Cortex of kidney (tissue), 1 donor: ENCODE data around the gene CBFA2T3.

Source experiments
- DNase-seq: peaks from one replicate; lab custom pipeline; 2025; lab: John Stamatoyannopoulos, UW

The CBFA2T3 gene

GRCh38 chr16:88888461-88889387 is 88.3 kb downstream of the CBFA2T3 start:
- DNase-seq: no peak

GRCh38 chr16:88888057-88888456 is 89.0 kb downstream of the CBFA2T3 start:
- no peak for DNase-seq

- DNase-seq: no peak
Measured at GRCh38 chr16:88886845-88887521, 90.0 kb downstream of the CBFA2T3 start.

- DNase-seq: no peak
Measured at GRCh38 chr16:88886420-88886844, 90.6 kb downstream of the CBFA2T3 start.

GRCh38 chr16:88885693-88886280 is 91.2 kb downstream of the CBFA2T3 start:
- no peak for DNase-seq

- DNase-seq: no peak
Measured at GRCh38 chr16:88884569-88885271, 92.3 kb downstream of the CBFA2T3 start.

- no peak for DNase-seq
Measured at GRCh38 chr16:88883946-88884345, 93.1 kb downstream of the CBFA2T3 start.

DNA sequence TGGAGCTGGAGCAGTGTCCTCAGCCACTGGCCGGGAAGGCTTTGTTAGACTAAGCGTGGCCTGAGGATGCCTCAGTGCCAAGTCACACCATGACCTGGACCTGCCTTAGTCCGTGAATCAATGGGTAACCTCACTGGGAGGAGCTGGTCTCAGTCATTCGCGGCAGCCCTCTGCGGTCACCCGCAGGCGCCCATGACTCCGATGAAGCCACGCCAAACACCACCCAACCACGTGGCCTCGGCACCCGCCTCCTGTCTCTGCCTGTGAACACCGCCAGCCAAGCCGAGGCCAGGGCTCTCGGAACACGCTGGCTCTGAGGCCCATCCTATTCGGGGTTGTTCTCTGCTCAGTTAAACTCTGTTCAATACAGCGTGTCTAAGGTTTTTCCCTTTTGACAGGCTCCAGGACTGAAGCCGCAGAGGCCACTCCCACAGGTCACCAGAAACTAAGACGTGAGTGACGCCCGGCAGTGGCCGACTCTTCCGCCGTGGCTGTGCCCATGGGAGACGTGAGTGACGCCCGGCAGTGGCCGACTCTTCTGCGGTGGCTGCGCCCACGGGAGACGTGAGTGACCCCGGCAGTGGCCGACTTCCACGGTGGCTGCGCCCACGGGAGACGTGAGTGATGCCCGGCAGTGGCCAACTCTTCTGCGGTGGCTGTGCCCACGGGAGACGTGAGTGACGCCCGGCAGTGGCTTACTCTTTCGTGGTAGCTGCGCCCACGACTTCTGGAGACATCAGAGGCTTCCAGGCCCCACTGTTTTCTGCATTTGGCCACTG is 93.7 kb downstream of the CBFA2T3 start:
- DNase-seq: no peak

DNA sequence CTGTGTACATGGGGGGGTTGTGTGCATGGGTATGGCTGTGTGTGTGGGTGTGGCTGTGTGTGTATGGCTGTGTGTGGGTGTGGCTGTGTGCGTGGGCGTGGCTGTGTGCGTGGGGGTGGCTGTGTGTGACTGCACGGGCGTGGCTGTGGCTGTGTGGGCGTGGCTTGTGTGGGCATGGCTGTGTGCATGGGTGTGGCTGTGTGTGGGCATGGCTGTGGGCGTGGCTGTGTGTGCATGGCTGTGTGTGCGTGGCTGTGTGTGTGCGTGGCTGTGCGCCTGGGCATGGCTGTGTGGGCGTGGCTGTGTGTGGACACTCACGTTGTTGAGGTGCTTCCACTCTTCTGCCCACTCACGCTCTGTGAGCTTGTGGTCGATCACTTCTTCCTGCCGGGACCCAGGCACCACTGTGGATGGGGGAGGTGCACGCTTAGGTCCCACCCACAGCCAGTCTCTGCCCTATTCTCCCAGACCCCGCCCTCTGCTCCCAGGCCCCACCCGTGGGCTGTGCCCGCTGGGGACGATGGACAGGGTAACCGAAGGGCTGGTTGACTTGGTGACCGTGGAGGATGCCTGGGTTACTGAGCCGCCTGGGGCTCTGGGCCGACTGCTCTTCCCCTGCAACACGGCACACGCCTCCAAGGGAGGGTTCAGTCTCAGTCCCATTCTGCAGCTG is 94.5 kb downstream of the CBFA2T3 start:
- DNase-seq: no peak

GRCh38 chr16:88881675-88882357 is 95.2 kb downstream of the CBFA2T3 start:
- DNase-seq: no peak

- no peak for DNase-seq
Measured at GRCh38 chr16:88881007-88881615, 95.9 kb downstream of the CBFA2T3 start.

DNA sequence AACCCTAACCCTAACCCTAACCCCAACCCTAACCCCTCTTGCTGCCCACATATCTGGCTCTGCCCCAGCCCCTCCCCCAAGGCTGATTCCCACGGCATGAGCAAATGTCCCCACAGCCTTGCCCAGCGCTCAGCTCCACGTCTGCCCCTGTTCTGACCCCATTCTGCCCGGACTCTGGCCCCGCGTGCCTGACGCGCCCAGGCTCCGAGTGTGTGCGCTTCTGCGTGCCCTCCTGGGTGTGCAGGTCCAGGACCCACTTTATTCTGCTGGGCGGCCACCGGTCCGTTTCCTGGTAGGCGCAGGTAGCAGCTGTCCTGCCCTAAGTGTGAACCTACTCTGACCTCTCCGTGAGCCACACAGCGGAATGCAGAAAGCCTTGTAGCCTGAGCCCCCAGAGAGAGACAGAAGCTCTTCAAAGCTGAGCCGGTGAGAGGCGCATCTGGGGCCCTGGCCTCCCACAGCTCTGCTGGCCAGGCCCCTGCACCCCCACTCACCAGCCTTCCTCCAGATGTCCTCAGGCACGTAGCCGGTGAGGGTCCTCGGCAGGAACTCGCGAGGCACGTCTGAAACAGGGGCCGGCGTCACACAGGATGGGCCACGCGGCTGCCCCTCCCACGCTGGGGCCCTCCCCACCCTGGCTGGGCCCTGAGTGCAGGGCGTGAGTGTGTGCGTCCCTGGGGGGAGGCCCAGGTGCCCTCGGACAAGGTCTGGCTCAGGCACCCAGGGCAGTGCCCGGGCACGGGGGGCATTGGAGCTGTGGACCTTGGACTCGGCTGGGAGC is 96.6 kb downstream of the CBFA2T3 start:
- DNase-seq: no peak

DNA sequence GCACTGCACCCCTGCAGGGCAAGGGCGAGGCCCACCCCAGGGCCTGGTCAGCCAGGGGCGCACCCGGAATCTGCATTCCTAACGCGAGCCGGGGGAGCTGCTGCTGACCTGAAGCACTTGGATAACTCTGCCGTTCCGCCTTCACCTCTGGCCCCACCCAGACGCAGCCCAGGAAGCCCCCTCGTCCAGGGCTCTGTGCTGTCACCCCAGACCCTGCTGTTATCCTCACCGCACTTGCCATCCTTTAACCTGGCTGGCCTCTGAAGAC is 97.3 kb downstream of the CBFA2T3 start:
- DNase-seq: no peak

DNA sequence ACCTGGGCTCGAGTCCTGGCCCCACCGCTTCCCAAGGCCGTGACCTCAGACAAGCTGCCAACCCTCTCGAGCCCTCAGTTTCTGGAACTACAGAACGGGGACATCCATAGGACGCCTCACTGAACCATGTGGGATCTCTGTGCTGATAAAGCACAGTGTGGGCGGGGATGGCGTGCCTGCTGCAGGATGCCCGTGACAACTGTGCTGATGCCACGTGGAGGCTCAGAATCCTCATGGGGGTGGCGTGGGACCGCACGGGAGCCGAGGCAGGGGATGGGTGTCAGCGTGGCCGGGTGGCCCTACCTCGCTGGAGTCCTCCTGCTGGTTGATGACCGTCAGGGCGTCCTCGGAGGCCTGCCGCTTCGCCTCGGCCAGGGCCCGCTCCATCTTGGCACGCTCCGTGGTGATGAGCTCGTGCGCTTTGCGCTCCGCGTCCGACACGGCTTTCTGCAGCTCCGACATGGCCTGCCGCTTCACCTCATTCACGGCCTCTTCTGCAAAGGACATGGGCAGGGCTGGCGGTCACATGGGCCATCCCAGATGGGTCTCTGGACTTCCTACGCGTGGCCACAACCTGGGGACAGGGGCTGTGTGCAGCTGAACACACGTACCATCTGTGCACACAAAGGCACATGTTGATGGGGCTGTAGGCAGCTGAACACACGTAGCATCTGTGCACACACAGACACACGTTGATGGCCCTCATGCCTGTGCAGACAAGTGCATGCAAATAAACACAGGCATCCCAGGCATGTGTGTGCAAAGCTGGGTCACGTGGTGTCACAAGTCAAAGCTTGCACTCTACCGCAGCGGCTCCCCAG is 97.8 kb downstream of the CBFA2T3 start:
- no peak for DNase-seq

DNA sequence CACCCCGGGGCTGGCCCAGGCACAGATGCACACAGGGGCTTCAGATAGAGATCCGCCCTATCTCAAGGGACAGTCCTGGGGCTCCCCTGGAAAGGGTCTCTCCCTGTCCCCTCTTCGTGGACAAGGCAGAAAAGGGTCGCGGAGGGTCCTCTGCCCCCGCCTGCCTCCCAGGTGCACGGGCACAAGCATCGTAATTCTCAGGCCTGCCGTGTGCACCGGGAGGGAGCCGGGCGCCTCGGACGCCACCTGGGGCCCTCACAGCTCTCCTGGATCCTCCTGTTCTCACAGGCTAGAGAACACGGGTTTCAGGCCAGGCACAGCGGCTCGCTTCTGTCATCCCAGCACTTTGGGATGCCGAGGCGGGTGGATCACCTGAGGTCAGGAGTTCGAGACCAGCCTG is 98.7 kb downstream of the CBFA2T3 start:
- no peak for DNase-seq

GRCh38 chr16:88877564-88878289 is 99.3 kb downstream of the CBFA2T3 start:
- DNase-seq: no peak

GRCh38 chr16:88876942-88877526 is 100.0 kb downstream of the CBFA2T3 start:
- no peak for DNase-seq
